ENCODE measurements around the gene PRDM1.

PRDM1 gene

DNA sequence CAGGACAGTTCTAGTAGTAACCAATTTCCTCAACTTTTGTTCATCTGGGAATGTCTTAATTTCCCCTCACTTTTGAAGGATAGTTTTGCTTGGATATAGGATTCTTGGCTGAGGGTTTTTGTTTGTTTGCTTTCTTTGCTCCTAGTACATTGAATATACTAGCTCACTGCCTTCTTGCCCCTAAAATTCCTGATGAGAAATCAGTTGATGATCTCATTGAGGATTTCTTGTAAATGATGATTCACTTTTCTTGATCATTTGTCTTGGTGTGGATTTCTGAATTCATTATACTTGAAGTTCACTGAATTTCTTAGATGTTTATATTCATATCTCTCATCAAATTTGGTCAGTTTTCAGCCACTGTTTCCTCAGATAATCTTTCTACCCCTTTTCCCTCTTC lies 49.1 kb upstream of the PRDM1 start:
- POLR2A ChIA-PET, result no interaction called here
- CTCF ChIA-PET, result interaction anchor here (0.6 to 0.7 kb wide), 2 partner anchors 307 to 1667 kb away, joined by 3 to 4 read pairs; no protein-coding TSS in a partner anchor
- H3K27ac ChIP-seq (ENCODE audit: extremely low read depth, low read depth, low read length), result no peak overlapping the region

GRCh38 chr6:106039897-106040592 lies 46.1 kb upstream of the PRDM1 start:
- Histone ChIP-seq H3K4me1 (ENCODE audit: control insufficient read depth, insufficient read depth, low read length) (no peaks in the 10 kb centered on the region), H3K27ac (ENCODE audit: extremely low read depth, low read depth, low read length) (no peak overlapping the region), H3K36me3 (ENCODE audit: control insufficient read depth in 2 of 2, insufficient read depth in 1 of 2, low read length in 2 of 2) (no peaks in the 10 kb centered on the region), H3K9me3 (ENCODE audit: control insufficient read depth, insufficient read depth, low read depth, low read length) (no peaks in the 10 kb centered on the region), H3K4me3 (ENCODE audit: low read depth, low read length) (no peak overlapping the region)
- ChIA-PET CTCF (interaction anchor here (0.6 to 0.8 kb wide), 2 partner anchors 8 to 46 kb away, joined by 3 read pairs; no protein-coding TSS in a partner anchor), POLR2A (no interaction called here)
- TF ChIP-seq ZBTB17 (tag by site-specific recombination; IDR thresholded peaks at IDR 0.05) (peak; percentile 91), TRIM28 (IDR thresholded peaks at IDR 0.05; ENCODE audit: borderline replicate concordance, low read length) (0 out of 2 replicates have a peak, but pooled peaks have one; percentile 38), MEIS1 (CRISPR knock-in tag; IDR thresholded peaks at IDR 0.05; ENCODE audit: borderline replicate concordance) (no peak), ZFP41 (tag by site-specific recombination; IDR thresholded peaks at IDR 0.05; ENCODE audit: borderline replicate concordance) (no peak)
- TF ChIP-seq, protein P1, sequence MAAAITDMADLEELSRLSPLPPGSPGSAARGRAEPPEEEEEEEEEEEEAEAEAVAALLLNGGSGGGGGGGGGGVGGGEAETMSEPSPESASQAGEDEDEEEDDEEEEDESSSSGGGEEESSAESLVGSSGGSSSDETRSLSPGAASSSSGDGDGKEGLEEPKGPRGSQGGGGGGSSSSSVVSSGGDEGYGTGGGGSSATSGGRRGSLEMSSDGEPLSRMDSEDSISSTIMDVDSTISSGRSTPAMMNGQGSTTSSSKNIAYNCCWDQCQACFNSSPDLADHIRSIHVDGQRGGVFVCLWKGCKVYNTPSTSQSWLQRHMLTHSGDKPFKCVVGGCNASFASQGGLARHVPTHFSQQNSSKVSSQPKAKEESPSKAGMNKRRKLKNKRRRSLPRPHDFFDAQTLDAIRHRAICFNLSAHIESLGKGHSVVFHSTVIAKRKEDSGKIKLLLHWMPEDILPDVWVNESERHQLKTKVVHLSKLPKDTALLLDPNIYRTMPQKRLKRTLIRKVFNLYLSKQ (tag by site-specific recombination; IDR thresholded peaks at IDR 0.05; ENCODE audit: borderline replicate concordance), result no peak

More for the DNA sequence above, 49.1 kb upstream of the PRDM1 start:
- H3K36me3 ChIP-seq (ENCODE audit: control insufficient read depth in 2 of 2, insufficient read depth in 1 of 2, low read length in 2 of 2), result no peaks in the 10 kb centered on the region
- no peak overlapping the region for H3K4me3 ChIP-seq (ENCODE audit: low read depth, low read length)
- H3K9me3 ChIP-seq (ENCODE audit: control insufficient read depth, insufficient read depth, low read depth, low read length), result no peaks in the 10 kb centered on the region
- H3K4me1 ChIP-seq (ENCODE audit: control insufficient read depth, insufficient read depth, low read length), result no peaks in the 10 kb centered on the region
- TF ChIP-seq ZNF391 (tag by site-specific recombination; IDR thresholded peaks at IDR 0.05; ENCODE audit: borderline replicate concordance, low read depth) (no peak), MYNN (tag by site-specific recombination; IDR thresholded peaks at IDR 0.05; ENCODE audit: borderline replicate concordance) (no peak), ZBTB20 (tag by site-specific recombination; IDR thresholded peaks at IDR 0.05) (no peak), ZNF169 (tag by site-specific recombination; IDR thresholded peaks at IDR 0.05) (no peak), SP2 (tag by site-specific recombination; IDR thresholded peaks at IDR 0.05) (no peak), ZXDB (tag by site-specific recombination; IDR thresholded peaks at IDR 0.05) (no peak), ZSCAN23 (tag by site-specific recombination; IDR thresholded peaks at IDR 0.05) (no peak), ZNF184 (tag by site-specific recombination; IDR thresholded peaks at IDR 0.05) (no peak), OVOL3 (tag by site-specific recombination; IDR thresholded peaks at IDR 0.05) (no peak)
- TF ChIP-seq, protein P2, sequence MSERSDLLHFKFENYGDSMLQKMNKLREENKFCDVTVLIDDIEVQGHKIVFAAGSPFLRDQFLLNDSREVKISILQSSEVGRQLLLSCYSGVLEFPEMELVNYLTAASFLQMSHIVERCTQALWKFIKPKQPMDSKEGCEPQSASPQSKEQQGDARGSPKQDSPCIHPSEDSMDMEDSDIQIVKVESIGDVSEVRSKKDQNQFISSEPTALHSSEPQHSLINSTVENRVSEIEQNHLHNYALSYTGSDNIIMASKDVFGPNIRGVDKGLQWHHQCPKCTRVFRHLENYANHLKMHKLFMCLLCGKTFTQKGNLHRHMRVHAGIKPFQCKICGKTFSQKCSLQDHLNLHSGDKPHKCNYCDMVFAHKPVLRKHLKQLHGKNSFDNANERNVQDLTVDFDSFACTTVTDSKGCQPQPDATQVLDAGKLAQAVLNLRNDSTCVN (tag by site-specific recombination; optimal IDR thresholded peaks at IDR 0.05), result no peak

- TF ChIP-seq ZSCAN23 (tag by site-specific recombination; IDR thresholded peaks at IDR 0.05), result no peak
- TF ChIP-seq SP2 (tag by site-specific recombination; IDR thresholded peaks at IDR 0.05), result no peak
- no peak for TF ChIP-seq GLIS1 (tag by site-specific recombination; IDR thresholded peaks at IDR 0.05)
- TF ChIP-seq SP3 (tag by site-specific recombination; IDR thresholded peaks at IDR 0.05), result no peak
- no peak for TF ChIP-seq ZNF184 (tag by site-specific recombination; IDR thresholded peaks at IDR 0.05)
- no peak for TF ChIP-seq KLF16 (tag by site-specific recombination; IDR thresholded peaks at IDR 0.05)
- no peak for TF ChIP-seq ZNF560 (tag by site-specific recombination; IDR thresholded peaks at IDR 0.05; ENCODE audit: borderline replicate concordance)
- TF ChIP-seq ZNF433 (tag by site-specific recombination; IDR thresholded peaks at IDR 0.05; ENCODE audit: low read depth), result no peak
- TF ChIP-seq ZNF596 (tag by site-specific recombination; IDR thresholded peaks at IDR 0.05), result no peak
- TF ChIP-seq ZNF280C (tag by site-specific recombination; IDR thresholded peaks at IDR 0.05), result no peak
- TF ChIP-seq ZNF146 (tag by site-specific recombination; IDR thresholded peaks at IDR 0.05), result no peak
- TF ChIP-seq, protein P3, sequence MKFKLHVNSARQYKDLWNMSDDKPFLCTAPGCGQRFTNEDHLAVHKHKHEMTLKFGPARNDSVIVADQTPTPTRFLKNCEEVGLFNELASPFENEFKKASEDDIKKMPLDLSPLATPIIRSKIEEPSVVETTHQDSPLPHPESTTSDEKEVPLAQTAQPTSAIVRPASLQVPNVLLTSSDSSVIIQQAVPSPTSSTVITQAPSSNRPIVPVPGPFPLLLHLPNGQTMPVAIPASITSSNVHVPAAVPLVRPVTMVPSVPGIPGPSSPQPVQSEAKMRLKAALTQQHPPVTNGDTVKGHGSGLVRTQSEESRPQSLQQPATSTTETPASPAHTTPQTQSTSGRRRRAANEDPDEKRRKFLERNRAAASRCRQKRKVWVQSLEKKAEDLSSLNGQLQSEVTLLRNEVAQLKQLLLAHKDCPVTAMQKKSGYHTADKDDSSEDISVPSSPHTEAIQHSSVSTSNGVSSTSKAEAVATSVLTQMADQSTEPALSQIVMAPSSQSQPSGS (tag by site-specific recombination; IDR thresholded peaks at IDR 0.05; ENCODE audit: low read depth), result no peak
- Histone ChIP-seq H3K36me3 (ENCODE audit: control insufficient read depth in 2 of 2, insufficient read depth in 1 of 2, low read length in 2 of 2) (no peaks in the 10 kb centered on the region), H3K27ac (ENCODE audit: extremely low read depth, low read depth, low read length) (no peak overlapping the region), H3K9me3 (ENCODE audit: control insufficient read depth, insufficient read depth, low read depth, low read length) (no peaks in the 10 kb centered on the region), H3K4me1 (ENCODE audit: control insufficient read depth, insufficient read depth, low read length) (no peaks in the 10 kb centered on the region), H3K4me3 (ENCODE audit: low read depth, low read length) (no peak overlapping the region)
- ChIA-PET CTCF (interaction anchor here (0.6 kb wide), 1 partner anchor 852 kb away, joined by 4 read pairs; no protein-coding TSS in a partner anchor), POLR2A (no interaction called here)
These were observed 42.0 kb upstream of the PRDM1 start for GRCh38 chr6:106044151-106044550.
